Colonic mucosa (tissue), 4 donors: Measurements from ENCODE around the gene ZNF275. TPM values are rescaled to one million over a fixed set of nuclear protein-coding genes. Genes with fewer than 3 reads are reported as not detected.

Experiments
- DNase-seq: peaks from one replicate; pipeline ENCODE4 v3.0.0-alpha.2; 2020
- H3K27ac ChIP-seq: fragments of 200-600 bp; one replicate; pipeline ENCODE4 v1.8.0; 2021
- H3K27me3 ChIP-seq: fragments of 200-600 bp; one replicate; pipeline ENCODE4 v1.8.0; 2021
- H3K36me3 ChIP-seq: fragments of 200-600 bp; one replicate; pipeline ENCODE4 v1.8.0; 2021
- H3K4me1 ChIP-seq: fragments of 200-600 bp; one replicate; pipeline ENCODE4 v1.8.0; 2021; ENCODE audit warnings: mild to moderate bottlenecking
- H3K4me3 ChIP-seq: fragments of 200-600 bp; one replicate; pipeline ENCODE4 v1.8.0; 2021
- H3K9ac ChIP-seq, 2 donors: one replicate each; pipeline ENCODE4 v1.7.0; 2013; ENCODE audit warnings: control low read depth in 2 of 2, low read depth in 2 of 2, low read length in 2 of 2
- H3K9me3 ChIP-seq: fragments of 200-600 bp; one replicate; pipeline ENCODE4 v1.8.0; 2021
- intact Hi-C: fragments of 100-400 bp; cut with DNase I; formaldehyde crosslinking; loops from one replicate; pipeline ENCODE4 v1.14.1; 2022
- total RNA-seq, 2 donors: library from RNA; stranded (reverse); fragmentation: NEBNext Ultra II Directional in 1 of 2; extraction: Animal tissue kit (Norgen Biotek cat#: 25700) in 1 of 2; gene quantifications; one replicate each; pipeline ENCODE4 v1.2.1, GENCODE V29; 2021
- TF ChIP-seq, protein P1 (sequence below): fragments of 200-600 bp; IDR thresholded peaks from one replicate; pipeline ENCODE4 v1.8.0; 2022; ENCODE audit warnings: antibody characterized with exemption, mild to moderate bottlenecking
- donor health status: healthy.
- donor health status: DM: no; HTN: no; CAD: no.
- donor health status: DM: no; HTN: no; CAD: no.

The ZNF275 gene
- total RNA-seq, 2 donors from 2014 or later = 5.4 to 5.8 TPM

GRCh38 chrX:153392642-153393321 is 58.8 kb downstream of the ZNF275 start:
- H3K27ac ChIP-seq = no peak overlapping the region
- TF ChIP-seq, protein P1, sequence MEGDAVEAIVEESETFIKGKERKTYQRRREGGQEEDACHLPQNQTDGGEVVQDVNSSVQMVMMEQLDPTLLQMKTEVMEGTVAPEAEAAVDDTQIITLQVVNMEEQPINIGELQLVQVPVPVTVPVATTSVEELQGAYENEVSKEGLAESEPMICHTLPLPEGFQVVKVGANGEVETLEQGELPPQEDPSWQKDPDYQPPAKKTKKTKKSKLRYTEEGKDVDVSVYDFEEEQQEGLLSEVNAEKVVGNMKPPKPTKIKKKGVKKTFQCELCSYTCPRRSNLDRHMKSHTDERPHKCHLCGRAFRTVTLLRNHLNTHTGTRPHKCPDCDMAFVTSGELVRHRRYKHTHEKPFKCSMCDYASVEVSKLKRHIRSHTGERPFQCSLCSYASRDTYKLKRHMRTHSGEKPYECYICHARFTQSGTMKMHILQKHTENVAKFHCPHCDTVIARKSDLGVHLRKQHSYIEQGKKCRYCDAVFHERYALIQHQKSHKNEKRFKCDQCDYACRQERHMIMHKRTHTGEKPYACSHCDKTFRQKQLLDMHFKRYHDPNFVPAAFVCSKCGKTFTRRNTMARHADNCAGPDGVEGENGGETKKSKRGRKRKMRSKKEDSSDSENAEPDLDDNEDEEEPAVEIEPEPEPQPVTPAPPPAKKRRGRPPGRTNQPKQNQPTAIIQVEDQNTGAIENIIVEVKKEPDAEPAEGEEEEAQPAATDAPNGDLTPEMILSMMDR = no peak
- intact Hi-C loops = no loop called here
- DNase-seq = no peak
- no peaks in the 10 kb centered on the region for H3K27me3 ChIP-seq
- H3K36me3 ChIP-seq = no peaks in the 10 kb centered on the region
- no peaks in the 10 kb centered on the region for H3K4me1 ChIP-seq
- no peaks in the 10 kb centered on the region for H3K9me3 ChIP-seq
- H3K4me3 ChIP-seq = no peak overlapping the region
- H3K9ac ChIP-seq = no peak overlapping the region

DNA sequence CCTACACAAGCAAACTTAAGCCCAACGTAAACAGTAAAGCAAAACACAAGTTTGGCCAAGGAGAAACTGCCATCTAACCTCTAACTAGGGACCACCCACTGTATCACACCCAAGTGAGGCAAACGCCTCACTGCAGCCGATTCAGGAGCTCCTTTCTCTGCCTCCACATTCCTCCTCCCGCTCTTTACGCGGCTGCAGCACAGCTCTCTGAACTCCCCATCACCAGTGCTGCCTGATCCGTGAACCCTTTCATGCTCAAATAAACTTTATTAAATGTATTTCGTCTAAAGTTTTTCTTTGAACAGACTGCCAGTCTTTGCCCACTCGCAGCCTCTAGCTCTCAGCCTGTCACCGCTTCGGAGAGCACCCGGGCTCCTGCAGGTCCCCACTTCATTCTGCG is 60.7 kb downstream of the ZNF275 start:
- no peak for DNase-seq
- TF ChIP-seq, protein P1 = no peak
- Histone ChIP-seq H3K4me3 (no peak overlapping the region), H3K4me1 (no peaks in the 10 kb centered on the region), H3K9ac (no peak overlapping the region), H3K36me3 (no peaks in the 10 kb centered on the region), H3K9me3 (no peaks in the 10 kb centered on the region), H3K27ac (no peak overlapping the region), H3K27me3 (no peaks in the 10 kb centered on the region)
- intact Hi-C loops = no loop called here

DNA sequence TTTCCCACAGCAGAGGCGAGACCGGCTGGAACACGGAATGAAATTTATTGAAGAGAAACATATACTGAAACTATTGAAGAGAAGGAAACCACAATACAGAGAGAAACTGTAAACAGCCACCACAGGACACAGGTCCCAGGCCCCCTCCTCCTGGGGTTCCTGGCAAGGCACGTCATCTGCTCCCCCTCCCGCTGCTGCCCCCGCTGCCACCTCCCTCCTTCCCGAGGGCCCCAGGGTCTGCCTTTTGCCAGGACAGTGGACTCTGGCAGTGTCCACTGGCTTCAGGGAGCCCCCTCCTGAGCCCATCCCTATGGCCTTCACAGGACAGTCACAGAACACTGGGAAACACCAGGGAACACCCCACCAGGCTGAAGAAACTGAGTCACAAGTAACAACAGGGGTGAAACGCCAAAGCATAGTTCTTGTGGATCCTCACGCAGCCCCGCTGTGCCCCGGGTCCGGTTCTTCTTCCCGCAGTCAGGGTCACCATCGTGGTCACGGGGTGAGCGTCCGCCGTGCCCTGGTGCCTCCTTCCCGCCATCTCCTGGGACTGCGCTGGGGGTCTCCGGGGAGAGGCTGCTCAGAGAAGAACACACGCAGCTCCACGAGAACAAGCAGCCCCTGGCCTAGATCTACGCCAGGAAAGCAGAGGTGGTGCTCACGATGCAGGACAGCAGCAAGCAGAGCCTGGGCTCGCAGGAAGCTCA is 61.8 kb downstream of the ZNF275 start:
- H3K4me3 ChIP-seq = no peak overlapping the region
- no peak overlapping the region for H3K27ac ChIP-seq
- no peaks in the 10 kb centered on the region for H3K9me3 ChIP-seq
- intact Hi-C loops = no loop called here
- no peaks in the 10 kb centered on the region for H3K27me3 ChIP-seq
- no peaks in the 10 kb centered on the region for H3K36me3 ChIP-seq
- no peaks in the 10 kb centered on the region for H3K4me1 ChIP-seq
- DNase-seq = no peak
- H3K9ac ChIP-seq = no peak overlapping the region
- TF ChIP-seq, protein P1 = no peak

DNA sequence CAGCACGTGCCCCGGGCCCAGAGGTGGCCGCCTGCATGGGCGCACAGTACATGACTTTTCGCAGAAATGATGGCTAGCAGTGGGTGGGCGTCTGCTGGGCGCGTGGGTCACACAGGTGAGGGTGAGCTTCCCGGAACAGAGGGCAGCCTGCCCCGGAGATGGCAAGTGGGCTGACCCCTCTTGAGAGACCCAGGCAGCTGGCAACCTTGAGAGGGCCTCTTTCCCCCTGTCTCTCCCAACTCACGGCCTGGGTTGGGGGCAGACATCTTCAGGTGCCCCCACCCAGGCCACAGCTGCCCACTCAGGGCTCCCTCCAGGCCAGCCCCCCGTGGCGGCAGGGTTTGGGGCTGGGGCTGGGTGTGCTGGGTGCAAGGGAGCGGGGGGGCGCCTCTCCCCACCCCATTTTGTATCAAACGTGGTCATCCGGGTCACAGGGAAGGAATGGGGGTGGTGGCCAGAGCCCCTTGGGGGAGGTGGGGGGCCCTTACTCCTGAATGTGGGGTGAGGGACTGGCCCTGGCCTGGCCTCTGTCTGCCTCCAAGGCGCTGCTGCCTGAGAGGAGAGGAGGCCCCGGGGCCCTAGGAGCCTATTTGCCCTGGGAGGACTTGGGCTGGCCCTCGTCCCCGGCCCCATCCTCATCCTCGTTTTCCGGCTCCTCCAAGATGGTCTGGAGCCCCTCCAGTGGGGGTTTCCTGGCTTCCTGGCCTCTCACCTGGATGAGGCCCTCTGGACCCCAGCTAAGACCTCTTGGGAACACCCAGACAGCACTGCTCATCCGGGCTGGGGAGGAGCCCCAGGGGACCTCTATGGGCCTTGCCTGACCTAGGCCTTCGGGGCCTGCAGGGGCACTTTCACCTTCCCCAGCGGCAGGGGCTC is 62.6 kb downstream of the ZNF275 start:
- Histone ChIP-seq H3K27me3 (no peaks in the 10 kb centered on the region), H3K9me3 (no peaks in the 10 kb centered on the region), H3K4me1 (no peaks in the 10 kb centered on the region), H3K36me3 (no peaks in the 10 kb centered on the region), H3K9ac (no peak overlapping the region), H3K27ac (no peak overlapping the region), H3K4me3 (no peak overlapping the region)
- TF ChIP-seq, protein P1 = no peak
- intact Hi-C loops = no loop called here
- DNase-seq = no peak

- H3K4me3 ChIP-seq = no peak overlapping the region
- H3K4me1 ChIP-seq = no peaks in the 10 kb centered on the region
- no peak for DNase-seq
- no peak overlapping the region for H3K27ac ChIP-seq
- no peaks in the 10 kb centered on the region for H3K27me3 ChIP-seq
- TF ChIP-seq, protein P1 = no peak
- H3K9me3 ChIP-seq = no peaks in the 10 kb centered on the region
- H3K9ac ChIP-seq = no peak overlapping the region
- intact Hi-C loops = no loop called here
- no peaks in the 10 kb centered on the region for H3K36me3 ChIP-seq
Measured at GRCh38 chrX:153397256-153397960, 63.5 kb downstream of the ZNF275 start.
